IPS DF 6.9 (cell line): ENCODE measurements around the gene STPG2.

ENCODE experiments used
- DNase-seq: peaks from one replicate; pipeline ENCODE4 v3.0.0-alpha.2; 2013; ENCODE audit warnings: low read depth, low spot score
- H3K27ac ChIP-seq: one replicate; pipeline ENCODE4 v1.5.1; 2013; ENCODE audit warnings: low read length, control low read depth
- H3K27me3 ChIP-seq: 2 replicates; pipeline ENCODE4 v1.6.1; 2013; ENCODE audit warnings: mild to moderate bottlenecking, low read length; ENCODE audit not compliant: control insufficient read depth, insufficient read depth
- H3K36me3 ChIP-seq: 2 replicates; pipeline ENCODE4 v1.6.1; 2013; ENCODE audit warnings: low read length; ENCODE audit not compliant: control insufficient read depth, insufficient read depth
- H3K4me1 ChIP-seq: 2 replicates; pipeline ENCODE4 v1.6.1; 2013; ENCODE audit warnings: low read length; ENCODE audit not compliant: control insufficient read depth, insufficient read depth
- H3K4me3 ChIP-seq: 2 replicates; pipeline ENCODE4 v1.5.1; 2013; ENCODE audit warnings: mild to moderate bottlenecking, low read length
- H3K9me3 ChIP-seq: 2 replicates; pipeline ENCODE4 v1.6.1; 2013; ENCODE audit warnings: low read length, inconsistent platforms; ENCODE audit not compliant: control insufficient read depth, insufficient read depth
- WGBS: extraction: QIAGEN DNeasy Blood & Tissue Kit; methylation state at CpG from one replicate; pipeline ENCODE4 v1.1.7; 2013; ENCODE audit warnings: mixed read lengths, missing lambda C conversion rate; ENCODE audit not compliant: insufficient read length, insufficient coverage; 5-methylcytosine and 5-hydroxymethylcytosine counted together

The STPG2 gene

DNA sequence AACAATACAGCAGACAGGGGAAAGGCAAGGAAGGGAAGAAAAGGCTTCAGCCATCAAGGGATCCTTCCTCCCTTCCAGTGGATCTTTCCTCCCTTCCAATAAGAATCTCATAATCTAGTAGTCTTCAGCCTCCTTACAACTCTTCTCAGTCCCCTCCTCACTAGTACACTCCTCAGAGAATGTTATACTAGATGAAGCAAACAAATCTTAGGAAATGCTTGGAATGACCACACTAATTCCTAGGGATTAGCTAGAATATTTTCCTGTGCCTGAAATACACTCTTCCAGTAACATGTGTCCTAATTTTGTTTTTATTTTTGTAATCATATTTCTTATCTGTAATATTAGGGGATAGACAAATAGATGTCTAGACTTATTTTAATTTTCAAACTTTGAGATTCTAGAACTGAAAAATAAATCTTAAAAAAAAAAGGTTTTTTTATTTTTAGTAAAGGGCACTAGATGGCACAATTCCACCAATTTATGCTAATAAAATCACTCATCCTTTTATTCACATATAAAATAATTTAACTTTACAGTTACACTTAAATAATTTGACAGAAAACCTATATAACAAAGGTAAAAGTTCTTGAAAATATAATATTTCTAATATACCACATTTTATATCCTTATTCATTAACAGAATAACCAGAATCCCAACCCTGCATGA, 7.0 kb upstream of the STPG2 start:
- DNase-seq, result no peak
- Histone ChIP-seq H3K36me3 (no peaks in the 10 kb centered on the region), H3K27ac (no peak overlapping the region), H3K4me3 (no peak overlapping the region), H3K4me1 (no peaks in the 10 kb centered on the region), H3K27me3 (no peaks in the 10 kb centered on the region), H3K9me3 (no peaks in the 10 kb centered on the region)

- H3K4me3 ChIP-seq, result no peak overlapping the region
- H3K4me1 ChIP-seq, result no peaks in the 10 kb centered on the region
- no peak for DNase-seq
- no peaks in the 10 kb centered on the region for H3K27me3 ChIP-seq
- H3K27ac ChIP-seq, result no peak overlapping the region
- no peaks in the 10 kb centered on the region for H3K9me3 ChIP-seq
- no peaks in the 10 kb centered on the region for H3K36me3 ChIP-seq
Observed at GRCh38 chr4:98148856-98149255, 5.6 kb upstream of the STPG2 start.

- no peak for DNase-seq
- Histone ChIP-seq H3K4me1 (no peaks in the 10 kb centered on the region), H3K4me3 (no peak overlapping the region), H3K27me3 (no peaks in the 10 kb centered on the region), H3K36me3 (no peaks in the 10 kb centered on the region), H3K9me3 (no peaks in the 10 kb centered on the region), H3K27ac (no peak overlapping the region)
- WGBS, result no CpG with 5 or more reads among the region's 3 CpGs
Observed at GRCh38 chr4:98126141-98126540, 17.1 kb downstream of the STPG2 start.

- WGBS, result no CpG with 5 or more reads among the region's 2 CpGs
- Histone ChIP-seq H3K4me1 (no peaks in the 10 kb centered on the region), H3K36me3 (no peaks in the 10 kb centered on the region), H3K9me3 (no peaks in the 10 kb centered on the region), H3K27ac (no peak overlapping the region), H3K27me3 (no peaks in the 10 kb centered on the region), H3K4me3 (no peak overlapping the region)
- no peak for DNase-seq
Observed at GRCh38 chr4:98125585-98125984, 17.7 kb downstream of the STPG2 start.

DNA sequence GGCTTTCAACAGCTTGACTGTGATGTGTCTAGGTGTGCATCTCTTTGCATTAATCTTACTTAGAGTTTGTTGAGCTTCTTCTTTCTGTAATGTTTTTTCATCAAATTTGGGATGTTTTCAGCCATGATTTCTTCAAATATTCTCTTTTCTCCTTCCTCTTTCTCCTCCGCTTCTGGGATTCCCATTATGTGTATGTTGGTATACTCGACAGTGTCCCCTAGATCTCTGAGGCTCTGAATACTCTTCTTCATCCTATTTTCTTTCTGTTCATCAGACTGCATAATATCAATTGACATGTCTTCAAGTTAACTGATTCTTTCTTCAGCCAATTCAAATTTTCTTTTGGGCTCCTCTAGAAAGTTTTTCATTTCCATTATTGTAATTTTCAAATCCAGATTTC, 25.9 kb downstream of the STPG2 start:
- H3K27me3 ChIP-seq, result no peaks in the 10 kb centered on the region
- H3K4me3 ChIP-seq, result no peak overlapping the region
- H3K9me3 ChIP-seq, result no peaks in the 10 kb centered on the region
- DNase-seq, result no peak
- no CpG with 5 or more reads among the region's 2 CpGs for WGBS
- H3K4me1 ChIP-seq, result no peaks in the 10 kb centered on the region
- no peaks in the 10 kb centered on the region for H3K36me3 ChIP-seq
- H3K27ac ChIP-seq, result no peak overlapping the region

DNA sequence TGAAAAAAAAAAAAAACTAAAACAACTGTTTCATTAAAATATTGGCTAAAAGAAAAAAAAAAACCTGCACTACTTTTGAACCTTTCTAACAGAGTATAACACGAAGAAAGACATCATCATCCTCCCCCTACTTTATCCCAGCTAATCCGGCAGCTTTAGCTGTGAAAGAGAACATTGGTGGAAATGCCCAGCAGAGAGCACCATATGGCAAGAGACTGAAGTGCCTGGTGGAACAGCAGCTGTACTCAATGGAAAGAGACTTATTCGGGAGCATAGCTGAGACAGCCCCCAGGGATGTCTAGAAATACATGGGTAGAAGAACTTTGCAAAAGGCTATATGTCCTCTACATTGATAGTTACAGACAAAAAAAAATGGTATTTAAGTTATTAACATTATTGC, 30.3 kb downstream of the STPG2 start:
- Histone ChIP-seq H3K4me1 (no peaks in the 10 kb centered on the region), H3K4me3 (no peak overlapping the region), H3K27ac (no peak overlapping the region), H3K9me3 (no peaks in the 10 kb centered on the region), H3K27me3 (no peaks in the 10 kb centered on the region), H3K36me3 (no peaks in the 10 kb centered on the region)
- DNase-seq, result no peak
- no CpG with 5 or more reads among the region's 3 CpGs for WGBS

DNA sequence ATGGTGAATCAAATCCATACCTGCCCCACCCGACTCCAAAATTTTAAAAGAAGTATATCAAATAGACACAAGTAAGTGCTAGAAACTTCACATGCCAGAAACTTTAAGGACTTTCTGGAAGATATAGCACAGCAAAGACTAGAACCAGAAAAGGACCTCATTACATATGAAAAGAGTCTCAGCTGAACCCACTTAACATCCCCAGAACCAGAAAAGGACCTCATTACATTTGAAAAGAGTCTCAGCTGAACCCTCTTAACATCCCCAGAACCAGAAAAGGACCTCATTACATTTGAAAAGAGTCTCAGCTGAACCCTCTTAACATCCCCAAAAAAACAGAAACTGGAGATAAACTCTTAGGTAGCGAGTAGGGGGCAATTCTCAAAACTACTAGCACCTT, 32.3 kb downstream of the STPG2 start:
- Histone ChIP-seq H3K27ac (no peak overlapping the region), H3K36me3 (no peaks in the 10 kb centered on the region), H3K4me1 (no peaks in the 10 kb centered on the region), H3K27me3 (no peaks in the 10 kb centered on the region), H3K9me3 (no peaks in the 10 kb centered on the region), H3K4me3 (no peak overlapping the region)
- WGBS, result no CpG with 5 or more reads among the region's 2 CpGs
- no peak for DNase-seq

DNA sequence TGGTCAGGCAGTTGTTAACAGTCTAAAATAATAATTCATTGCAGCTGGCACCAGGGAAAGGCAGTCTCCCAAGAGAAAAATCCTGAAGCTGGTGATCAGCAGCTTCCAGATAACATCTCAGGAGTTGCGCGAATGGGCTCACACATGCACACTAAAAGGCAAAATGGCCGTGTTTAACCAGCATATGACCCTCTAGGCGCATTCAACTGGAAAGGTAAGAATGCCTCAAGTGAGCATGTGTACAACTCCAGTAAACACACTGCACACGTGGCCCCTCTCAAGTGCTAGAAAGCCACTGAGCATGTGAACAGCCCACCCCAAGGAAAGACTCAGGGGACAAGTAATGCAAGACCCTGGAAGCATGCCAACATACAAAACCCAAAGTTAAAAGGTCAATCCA, 33.1 kb downstream of the STPG2 start:
- H3K4me1 ChIP-seq, result no peaks in the 10 kb centered on the region
- WGBS, result no CpG with 5 or more reads among the region's 5 CpGs
- no peak overlapping the region for H3K27ac ChIP-seq
- H3K27me3 ChIP-seq, result no peaks in the 10 kb centered on the region
- no peaks in the 10 kb centered on the region for H3K36me3 ChIP-seq
- no peak for DNase-seq
- H3K4me3 ChIP-seq, result no peak overlapping the region
- no peaks in the 10 kb centered on the region for H3K9me3 ChIP-seq

DNA sequence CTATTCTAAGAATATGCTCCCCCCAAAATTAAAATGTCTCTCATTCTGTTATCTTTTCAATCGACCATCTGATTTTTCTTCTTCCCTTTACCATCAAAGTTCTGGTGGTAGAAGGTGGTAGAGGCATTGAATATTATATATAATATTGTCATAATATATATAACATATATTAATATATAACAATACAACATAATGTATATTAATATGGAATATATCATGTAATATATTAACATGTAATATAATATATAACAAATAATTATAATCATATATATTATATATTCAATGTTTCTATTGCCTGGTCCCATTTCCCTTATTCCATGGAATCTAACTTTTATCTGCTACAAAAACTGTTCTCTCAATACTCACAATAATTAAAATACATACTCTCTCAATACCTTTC, 40.6 kb downstream of the STPG2 start:
- H3K36me3 ChIP-seq, result no peaks in the 10 kb centered on the region
- no peaks in the 10 kb centered on the region for H3K9me3 ChIP-seq
- H3K27ac ChIP-seq, result no peak overlapping the region
- H3K27me3 ChIP-seq, result no peaks in the 10 kb centered on the region
- no peak for DNase-seq
- no peak overlapping the region for H3K4me3 ChIP-seq
- H3K4me1 ChIP-seq, result no peaks in the 10 kb centered on the region
- no CpG with 5 or more reads among the region's 1 CpG for WGBS

GRCh38 chr4:98101988-98102387, 41.3 kb downstream of the STPG2 start:
- H3K27ac ChIP-seq, result no peak overlapping the region
- no peak overlapping the region for H3K4me3 ChIP-seq
- no peaks in the 10 kb centered on the region for H3K9me3 ChIP-seq
- H3K27me3 ChIP-seq, result no peaks in the 10 kb centered on the region
- no CpG with 5 or more reads among the region's 1 CpG for WGBS
- H3K36me3 ChIP-seq, result no peaks in the 10 kb centered on the region
- no peak for DNase-seq
- no peaks in the 10 kb centered on the region for H3K4me1 ChIP-seq

GRCh38 chr4:98098764-98099163, 44.5 kb downstream of the STPG2 start:
- Histone ChIP-seq H3K9me3 (no peaks in the 10 kb centered on the region), H3K36me3 (no peaks in the 10 kb centered on the region), H3K4me3 (no peak overlapping the region), H3K4me1 (no peaks in the 10 kb centered on the region), H3K27ac (no peak overlapping the region), H3K27me3 (no peaks in the 10 kb centered on the region)
- no peak for DNase-seq
